B cell (primary cell): ENCODE data around the gene PDE11A.

ENCODE experiments used
- CTCF ChIP-seq: fragments of 200-600 bp; IDR thresholded peaks from one replicate; pipeline ENCODE4 v1.8.0; 2022; ENCODE audit warnings: antibody characterized with exemption, mild to moderate bottlenecking
- EZH2 ChIP-seq: IDR thresholded peaks from 2 replicates; pipeline ENCODE4 v1.6.1; 2012; ENCODE audit warnings: borderline replicate concordance, low read depth, mild to moderate bottlenecking, moderate library complexity, low read length; ENCODE audit not compliant: insufficient read depth, poor library complexity, severe bottlenecking

- TF ChIP-seq EZH2 (no peak), CTCF (no peak)
Measured at GRCh38 chr2:177872286-177872685, 200.3 kb downstream of the PDE11A start.
